ENCODE results near the gene CHST8.

DNA sequence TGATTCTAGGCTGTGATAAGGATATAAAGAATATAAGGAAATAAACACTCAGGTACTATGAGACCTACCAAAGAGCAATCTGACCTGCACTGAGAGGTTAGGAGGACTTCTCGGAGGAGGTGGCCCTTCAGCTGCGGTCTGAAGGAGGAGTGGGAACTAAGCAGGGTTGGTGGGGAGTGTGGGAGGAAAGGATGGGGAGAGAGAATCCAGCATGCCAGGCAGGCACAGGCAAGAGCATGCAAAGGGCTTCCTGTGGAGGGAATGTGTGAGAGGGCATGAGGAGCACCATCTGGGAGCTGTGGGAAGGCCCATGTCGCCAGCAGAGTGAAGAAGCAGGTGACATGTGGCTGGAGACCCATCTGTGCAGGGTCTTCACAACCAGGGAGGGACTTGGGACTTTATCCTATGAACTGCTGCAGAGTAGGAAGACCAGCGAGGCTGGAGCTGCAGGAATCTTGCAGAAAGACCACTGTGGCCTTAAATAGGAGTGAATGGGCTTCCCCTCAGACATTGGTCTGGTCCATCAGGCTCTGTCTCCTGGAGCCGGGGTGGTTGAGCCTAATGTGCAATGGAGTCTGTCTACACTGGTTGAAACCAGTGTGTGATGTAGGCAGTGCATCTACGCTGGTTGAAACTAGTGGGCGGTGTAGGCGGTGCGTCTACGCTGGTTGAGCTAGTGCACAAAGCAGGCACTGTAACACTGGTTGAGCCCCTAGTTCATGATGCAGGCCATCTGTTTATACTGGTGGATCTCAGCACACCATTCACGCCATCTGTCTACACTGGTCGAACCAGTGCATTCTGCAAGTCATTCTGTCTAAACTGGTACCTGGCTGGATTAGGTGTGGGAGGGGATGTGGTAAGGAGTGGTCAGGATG is 6.4 kb downstream of the CHST8 start:
- TF ChIP-seq, protein P1, sequence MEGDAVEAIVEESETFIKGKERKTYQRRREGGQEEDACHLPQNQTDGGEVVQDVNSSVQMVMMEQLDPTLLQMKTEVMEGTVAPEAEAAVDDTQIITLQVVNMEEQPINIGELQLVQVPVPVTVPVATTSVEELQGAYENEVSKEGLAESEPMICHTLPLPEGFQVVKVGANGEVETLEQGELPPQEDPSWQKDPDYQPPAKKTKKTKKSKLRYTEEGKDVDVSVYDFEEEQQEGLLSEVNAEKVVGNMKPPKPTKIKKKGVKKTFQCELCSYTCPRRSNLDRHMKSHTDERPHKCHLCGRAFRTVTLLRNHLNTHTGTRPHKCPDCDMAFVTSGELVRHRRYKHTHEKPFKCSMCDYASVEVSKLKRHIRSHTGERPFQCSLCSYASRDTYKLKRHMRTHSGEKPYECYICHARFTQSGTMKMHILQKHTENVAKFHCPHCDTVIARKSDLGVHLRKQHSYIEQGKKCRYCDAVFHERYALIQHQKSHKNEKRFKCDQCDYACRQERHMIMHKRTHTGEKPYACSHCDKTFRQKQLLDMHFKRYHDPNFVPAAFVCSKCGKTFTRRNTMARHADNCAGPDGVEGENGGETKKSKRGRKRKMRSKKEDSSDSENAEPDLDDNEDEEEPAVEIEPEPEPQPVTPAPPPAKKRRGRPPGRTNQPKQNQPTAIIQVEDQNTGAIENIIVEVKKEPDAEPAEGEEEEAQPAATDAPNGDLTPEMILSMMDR (IDR thresholded peaks at IDR 0.05; ENCODE audit: insufficient read depth, low read length, poor library complexity, severe bottlenecking), result no peak
- TF ChIP-seq EZH2phosphoT487 (conservative IDR thresholded peaks at IDR 0.05; ENCODE audit: low read length), result no peak
